SH-SY5Y (cell line): ENCODE measurements around the gene CEP76.

Experiments used
- GATA2 ChIP-seq: IDR thresholded peaks from 2 replicates; pipeline ENCODE4 v1.6.1; 2011; ENCODE audit warnings: mild to moderate bottlenecking, low read depth, low read length
- GATA3 ChIP-seq: IDR thresholded peaks from 2 replicates; pipeline ENCODE4 v1.6.1; 2011; ENCODE audit warnings: low read depth, mild to moderate bottlenecking, low read length, moderate library complexity

GRCh38 chr18:12625241-12625640 is 77.3 kb downstream of the CEP76 start:
- TF ChIP-seq GATA2, result no peak
- no peak for TF ChIP-seq GATA3
